22Rv1 (cell line): ENCODE measurements around the gene AMER3.

Experiments
- H3K27ac ChIP-seq: fragments of 450-650 bp; 2 replicates; pipeline ENCODE4 v1.5.1; 2017
- CTCF ChIP-seq: fragments of 450-650 bp; IDR thresholded peaks from 2 replicates; pipeline ENCODE4 v1.5.1; 2017; ENCODE audit warnings: mild to moderate bottlenecking
- ZFX ChIP-seq: fragments of 450-650 bp; IDR thresholded peaks from 2 replicates; pipeline ENCODE4 v1.6.1; 2017; ENCODE audit warnings: antibody characterized with exemption, borderline replicate concordance

The AMER3 gene

GRCh38 chr2:130756874-130757668 is 1.7 kb downstream of the AMER3 start:
- TF ChIP-seq ZFX (no peak), CTCF (no peak)
- peak overlapping the region; percentile 74 for H3K27ac ChIP-seq

- TF ChIP-seq ZFX (no peak), CTCF (no peak)
- H3K27ac ChIP-seq = no peak overlapping the region
Observed at GRCh38 chr2:130759906-130760753, 4.8 kb downstream of the AMER3 start.

GRCh38 chr2:130760754-130761751 is 5.7 kb downstream of the AMER3 start:
- no peak overlapping the region for H3K27ac ChIP-seq
- TF ChIP-seq ZFX = no peak
- no peak for TF ChIP-seq CTCF

GRCh38 chr2:130762031-130762909 is 6.9 kb downstream of the AMER3 start:
- TF ChIP-seq ZFX (no peak), CTCF (no peak)
- no peak overlapping the region for H3K27ac ChIP-seq

GRCh38 chr2:130762910-130763385 is 7.6 kb downstream of the AMER3 start:
- H3K27ac ChIP-seq = no peak overlapping the region
- no peak for TF ChIP-seq CTCF
- no peak for TF ChIP-seq ZFX

- no peak overlapping the region for H3K27ac ChIP-seq
- no peak for TF ChIP-seq ZFX
- no peak for TF ChIP-seq CTCF
Observed at GRCh38 chr2:130763405-130763804, 8.1 kb downstream of the AMER3 start.
